Kasumi-1 (cell line): Measurements from ENCODE around the gene NBDY.

Source experiments
- DNase-seq, 2 experiments: peaks; one replicate each; lab custom pipeline; 2025; lab: John Stamatoyannopoulos, UW

The NBDY gene

DNA sequence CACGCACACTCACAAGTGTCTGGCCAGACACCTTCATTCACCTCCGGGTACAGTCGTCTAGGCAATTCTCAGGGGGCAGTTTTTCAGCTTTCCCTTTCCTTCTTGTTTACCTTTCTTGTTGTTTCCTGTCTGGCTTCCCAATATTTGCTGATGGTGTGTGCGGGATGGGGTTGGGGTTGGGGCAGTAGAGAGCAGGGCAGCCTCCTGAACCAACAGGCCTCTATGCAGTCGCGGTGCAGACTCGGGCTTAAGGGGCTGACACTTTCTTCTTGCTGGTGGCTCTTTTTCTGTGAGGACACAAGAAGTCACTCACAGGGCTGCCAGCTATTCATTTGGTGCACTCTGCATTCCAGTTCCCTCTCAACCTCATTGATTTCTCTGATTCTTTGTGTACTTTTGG is 56.4 kb downstream of the NBDY start:
- DNase-seq, result no peak

DNA sequence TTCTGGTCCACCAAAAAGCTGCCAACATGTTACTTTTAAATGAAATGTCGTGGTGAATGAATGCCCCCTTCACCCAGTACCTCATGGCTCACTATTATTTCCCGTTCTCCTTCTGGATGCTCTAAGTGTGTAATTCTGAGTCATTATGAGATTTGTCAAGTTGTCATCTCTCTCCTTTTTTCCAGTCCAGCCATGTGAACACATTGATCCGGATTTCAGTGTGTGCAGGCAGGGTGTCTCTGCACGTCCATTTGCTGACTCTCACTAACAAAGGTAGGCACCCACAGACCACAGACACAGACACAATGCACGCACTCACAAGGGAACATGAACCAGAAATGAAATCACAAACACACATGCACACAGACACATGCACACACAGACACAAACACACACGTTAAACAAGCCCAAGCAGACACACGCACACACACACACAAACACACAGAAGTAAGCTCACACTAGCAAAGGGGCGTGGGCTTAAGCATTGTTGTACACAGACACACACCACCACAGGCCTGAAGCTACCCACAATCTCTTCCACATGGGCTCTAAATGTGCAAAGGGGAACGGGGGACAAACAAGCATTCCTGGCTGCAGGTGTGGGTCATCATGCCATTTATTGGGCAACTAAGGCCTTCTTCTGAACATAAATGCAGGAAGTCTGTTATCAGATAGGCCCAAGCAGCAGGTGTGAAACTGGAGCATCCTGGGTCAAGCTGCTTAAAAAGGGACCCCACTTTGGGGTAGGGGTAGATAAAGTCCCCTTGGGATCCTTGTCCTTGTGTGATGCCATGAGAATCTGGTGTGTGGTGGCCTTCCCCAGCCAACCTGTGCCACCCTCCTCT is 58.1 kb downstream of the NBDY start:
- no peak for DNase-seq

DNA sequence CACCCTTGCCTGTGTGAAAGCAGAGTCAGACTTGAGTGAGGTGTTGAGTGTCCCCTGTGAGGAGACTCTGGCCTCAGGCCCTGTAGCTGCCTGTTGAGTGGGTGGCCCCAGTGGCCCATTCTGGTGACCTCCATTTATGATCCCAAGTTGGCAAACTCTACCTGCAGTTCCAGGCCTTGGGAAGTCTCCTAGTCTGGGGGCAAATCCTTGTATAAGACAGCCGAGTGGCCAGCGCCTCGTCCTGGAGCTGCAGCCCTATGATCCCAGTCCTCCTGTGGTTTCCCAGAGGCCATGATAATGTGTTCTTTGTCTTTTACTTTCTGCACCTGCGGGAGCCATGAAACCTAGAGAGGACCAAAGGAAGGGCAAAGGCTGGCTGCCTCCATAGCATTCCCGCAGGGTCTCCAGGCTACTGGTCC is 58.7 kb downstream of the NBDY start:
- no peak for DNase-seq

DNA sequence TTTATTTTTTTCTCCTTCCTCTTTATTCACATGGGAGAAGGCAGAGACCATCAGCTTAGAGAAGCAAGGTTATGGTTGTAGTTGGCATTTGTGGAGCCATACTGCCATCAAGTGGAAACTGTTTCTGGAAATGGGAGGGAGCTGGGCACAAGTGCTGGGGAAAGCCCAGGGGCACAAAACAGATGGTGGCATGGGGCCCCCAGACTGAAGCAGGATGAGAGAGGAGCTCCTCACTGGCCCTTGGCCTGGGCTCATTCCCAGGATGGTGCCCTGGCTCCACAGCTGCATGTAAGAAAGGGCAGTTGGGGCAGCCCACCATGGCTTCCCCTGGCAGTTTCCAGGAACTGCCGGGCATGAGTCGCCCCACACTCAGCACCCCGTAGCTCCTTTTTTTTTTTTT is 59.2 kb downstream of the NBDY start:
- DNase-seq, result peak in 1 of 2 experiments; percentile 0

DNA sequence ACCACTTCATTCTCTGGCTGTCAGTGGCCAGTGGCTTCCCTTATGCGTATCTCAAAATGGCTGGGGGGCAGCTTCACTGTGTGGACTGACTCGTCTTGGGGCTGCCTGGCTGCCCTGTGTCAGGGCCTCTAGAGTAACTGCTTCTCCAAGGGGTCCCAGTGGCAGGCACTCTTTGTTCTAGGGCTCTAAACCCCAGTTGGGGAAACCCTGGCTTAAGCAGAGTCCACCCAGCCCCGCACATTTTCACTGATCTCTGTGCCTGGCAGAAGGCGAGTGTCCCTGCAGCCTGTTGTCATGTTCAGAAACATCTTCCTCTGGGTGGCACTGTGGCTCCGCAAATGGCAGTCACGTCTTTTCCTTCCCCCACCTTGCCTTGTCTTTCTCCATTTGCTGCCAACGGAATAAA is 59.7 kb downstream of the NBDY start:
- no peak for DNase-seq

DNA sequence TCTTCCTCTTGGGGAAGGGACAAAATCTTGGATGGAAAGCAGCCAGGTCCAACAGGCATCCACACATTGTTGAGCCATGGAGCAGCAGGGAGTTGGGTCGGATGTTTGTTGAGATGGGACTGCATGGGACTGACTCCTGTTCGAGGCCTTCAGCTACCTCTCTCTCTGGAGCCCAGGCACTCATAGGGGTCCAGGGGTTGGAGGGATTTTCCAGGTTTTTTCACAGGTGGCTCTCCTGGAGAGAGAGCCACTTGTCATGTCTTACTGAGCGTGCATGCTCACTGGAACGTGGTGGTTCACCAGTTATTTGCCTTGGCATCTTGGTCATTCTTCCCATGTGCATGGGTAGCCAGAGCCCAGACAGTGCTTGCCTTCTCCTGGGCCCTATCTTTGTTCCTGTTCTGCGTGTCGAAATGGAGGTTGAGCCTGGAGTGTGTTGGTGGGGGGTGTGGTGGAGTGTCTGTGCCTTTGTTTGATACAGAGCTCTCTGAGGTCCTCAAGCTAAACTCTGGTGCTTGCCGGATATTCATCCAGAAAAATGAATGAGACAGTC is 60.6 kb downstream of the NBDY start:
- no peak for DNase-seq

DNA sequence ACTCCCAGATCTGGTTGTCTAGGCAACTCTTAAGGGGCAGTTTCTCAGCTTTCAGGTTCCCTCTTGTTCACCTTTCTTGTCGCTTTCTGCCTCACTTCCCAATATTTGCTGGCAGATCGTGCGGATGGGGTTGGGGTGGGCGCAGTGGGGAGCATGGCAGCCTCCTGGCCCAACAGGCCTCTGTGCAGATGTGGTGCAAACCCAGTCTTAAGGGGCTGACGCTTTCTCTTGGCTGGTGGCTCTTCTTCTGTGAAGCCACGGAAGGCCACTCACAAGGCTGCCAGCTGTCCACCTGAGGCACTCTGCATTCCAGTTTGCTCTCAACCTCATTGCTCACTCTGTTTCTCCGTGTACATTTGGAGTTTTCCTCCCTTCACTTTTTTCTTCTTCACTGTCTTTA is 61.7 kb downstream of the NBDY start:
- DNase-seq, result no peak

DNA sequence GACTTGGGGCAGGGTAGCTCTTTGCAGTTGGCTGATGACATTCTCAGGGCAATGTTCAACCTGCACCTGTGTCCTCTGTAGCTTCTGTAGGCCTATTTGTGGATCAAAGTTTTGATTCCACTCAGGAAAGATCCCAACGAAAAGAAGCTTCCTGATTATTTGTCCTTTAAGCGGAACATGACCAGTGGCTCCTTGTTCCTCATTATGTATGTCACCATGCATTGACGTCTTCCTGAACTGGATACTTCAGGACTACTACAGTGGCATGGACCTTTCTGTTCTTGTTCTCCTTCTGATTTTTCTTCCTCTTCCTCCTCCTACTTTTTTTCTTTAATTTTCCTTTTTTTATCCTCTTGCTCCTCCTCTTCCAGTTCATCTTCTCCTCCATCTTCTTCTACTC is 62.4 kb downstream of the NBDY start:
- no peak for DNase-seq

DNA sequence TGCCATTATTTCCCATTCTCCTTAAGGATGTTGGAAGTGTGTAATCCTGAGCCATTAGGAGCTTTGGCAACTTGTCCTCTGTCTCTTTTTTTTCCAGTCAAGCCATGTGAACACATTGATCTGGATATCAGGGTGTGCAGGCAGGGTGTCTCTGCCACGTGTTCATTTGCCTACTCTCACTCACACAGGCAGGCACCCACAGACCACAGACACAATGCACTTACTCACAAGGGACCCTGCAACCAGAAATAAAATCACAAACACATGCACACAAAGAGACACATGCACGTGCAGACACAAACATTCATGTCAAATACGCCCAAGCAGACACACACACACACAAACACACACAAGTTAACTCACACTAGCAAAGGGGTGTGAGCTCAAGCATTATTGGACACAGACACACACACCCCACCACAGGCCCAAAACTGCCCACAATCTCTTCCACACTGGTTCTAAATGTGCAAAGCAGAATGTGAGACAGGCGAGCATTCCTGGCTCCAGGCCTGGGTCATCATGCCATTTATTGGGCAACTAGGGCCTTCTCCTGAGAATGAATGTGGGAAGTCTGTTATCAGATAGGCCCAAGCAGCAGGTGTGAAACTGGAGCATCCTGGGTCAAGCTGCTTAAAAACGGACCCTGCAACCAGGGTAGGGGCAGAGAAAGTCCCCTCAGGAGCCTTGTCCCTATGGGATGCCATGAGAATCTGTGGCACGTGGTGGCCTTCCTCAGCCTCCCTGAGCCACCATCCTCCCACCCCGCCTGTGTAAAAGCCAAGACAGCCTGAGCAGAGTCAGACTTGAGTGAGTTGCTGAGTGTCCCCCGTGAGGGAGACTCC is 63.4 kb downstream of the NBDY start:
- no peak for DNase-seq

DNA sequence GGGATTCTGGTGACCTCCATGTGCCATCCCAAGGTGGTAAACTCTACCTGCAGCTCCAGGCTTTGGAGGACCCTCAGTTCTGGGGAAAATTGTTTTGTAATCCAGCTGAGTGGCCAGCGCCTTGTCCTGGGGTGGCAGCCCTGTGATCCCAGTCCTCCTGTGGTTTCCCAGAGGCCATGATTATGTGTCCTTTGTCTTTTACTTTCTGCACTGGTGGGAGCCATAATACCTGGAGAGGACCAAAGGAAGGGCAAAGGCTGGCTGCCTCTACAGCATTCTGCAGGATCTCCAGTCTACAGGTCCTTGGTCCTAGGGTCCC is 64.0 kb downstream of the NBDY start:
- no peak for DNase-seq

DNA sequence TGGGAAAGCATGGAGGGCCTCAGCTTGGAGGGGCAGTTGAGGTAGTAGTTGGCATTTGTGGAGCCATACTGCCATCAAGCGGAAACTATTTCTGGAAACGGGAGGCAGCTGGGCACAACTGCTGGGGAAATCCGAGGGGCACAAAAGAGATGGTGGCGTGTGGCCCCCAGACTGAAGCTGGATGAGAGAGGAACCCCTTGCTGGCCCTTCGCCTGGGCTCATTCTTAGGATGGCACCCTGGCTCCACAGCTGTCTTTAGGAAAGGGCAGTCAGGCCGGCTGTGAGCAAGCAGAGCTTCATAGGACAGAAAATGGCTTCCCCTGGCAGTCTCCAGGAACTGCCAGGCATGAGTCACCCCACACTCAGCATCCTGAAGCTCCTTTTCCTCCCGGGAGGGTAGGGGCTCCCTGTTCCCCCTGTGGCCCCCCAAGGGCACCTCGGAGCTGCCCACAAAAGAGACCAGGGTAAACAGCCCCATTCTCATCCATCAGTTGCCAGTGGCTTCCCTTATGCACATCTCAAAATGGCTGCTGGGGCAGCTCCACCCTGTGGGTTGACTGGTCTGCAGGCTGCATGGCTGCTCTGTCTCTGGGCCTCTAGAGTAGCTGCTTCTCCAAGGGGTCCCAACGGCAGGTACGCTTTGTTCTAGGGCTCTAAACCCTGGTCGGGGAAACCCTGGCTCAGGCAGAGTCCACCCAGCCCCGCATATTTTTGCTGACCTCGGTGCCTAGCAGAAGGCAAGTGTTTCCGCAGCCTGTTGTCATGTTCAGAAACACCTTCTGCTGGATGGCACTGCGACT is 64.7 kb downstream of the NBDY start:
- no peak for DNase-seq

DNA sequence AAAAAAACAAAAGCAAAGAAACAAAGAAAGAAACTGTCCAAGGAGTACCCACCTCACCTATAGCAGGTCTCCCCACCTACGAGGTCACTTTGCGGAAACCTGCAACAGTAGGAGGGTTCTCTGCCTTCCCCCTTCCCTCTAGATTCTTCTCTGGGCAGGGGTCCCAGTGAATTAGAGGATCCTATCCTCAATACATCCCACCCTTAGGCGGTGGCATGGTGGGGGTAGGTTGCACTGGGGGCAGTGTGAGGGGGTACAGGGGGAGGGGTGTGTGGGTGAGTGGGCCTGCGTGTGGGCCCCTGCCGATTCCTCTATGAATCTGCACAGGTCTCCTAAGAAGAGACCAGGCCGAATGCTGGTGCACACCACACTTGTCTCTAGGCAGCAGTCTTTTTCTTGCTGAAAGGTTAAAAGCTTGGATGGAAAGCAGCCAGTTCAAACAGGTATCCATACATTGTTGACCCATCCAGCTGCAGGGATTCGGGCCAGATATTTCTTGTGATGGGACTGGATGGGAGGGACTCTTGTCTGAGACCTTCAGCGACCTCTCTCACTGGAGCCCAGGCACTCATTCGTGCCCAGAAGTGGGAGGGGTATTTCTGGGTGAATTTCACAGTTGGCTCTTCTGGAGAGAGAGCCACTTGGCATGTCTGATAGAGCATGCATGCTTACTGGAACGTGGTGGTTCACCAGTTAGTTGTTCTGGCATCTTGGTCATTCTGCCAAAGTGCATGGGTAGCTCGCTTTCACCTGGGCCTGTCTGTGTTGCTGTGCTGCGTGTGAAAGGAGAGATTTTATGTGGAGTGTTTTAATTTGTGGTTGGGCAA is 65.6 kb downstream of the NBDY start:
- no peak for DNase-seq

DNA sequence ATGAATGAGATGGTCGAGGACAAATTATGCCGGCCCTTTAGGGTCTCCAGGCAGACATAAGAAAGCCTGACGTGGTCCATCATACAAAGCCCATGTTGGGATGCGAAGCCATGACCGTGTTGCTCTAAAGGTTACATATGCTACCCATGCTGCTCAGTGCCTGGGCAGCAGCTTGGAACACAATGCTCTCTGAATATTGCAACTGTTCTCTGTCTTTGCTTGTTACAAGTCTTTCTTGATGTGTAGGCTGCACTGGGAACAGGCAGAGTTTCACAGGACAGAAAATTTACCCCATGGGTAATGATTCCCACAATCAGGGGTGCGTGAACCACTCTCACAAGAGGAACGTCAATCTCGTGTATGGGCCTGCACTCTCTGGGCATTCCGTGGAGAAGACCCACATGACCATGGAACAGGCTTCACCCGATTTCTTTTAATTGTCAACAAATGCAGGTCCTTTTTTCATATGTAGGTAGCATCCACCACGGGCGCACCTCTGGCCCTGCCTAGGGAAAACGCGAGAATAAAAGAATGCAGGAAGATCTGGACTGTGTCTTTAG is 66.3 kb downstream of the NBDY start:
- no peak for DNase-seq

DNA sequence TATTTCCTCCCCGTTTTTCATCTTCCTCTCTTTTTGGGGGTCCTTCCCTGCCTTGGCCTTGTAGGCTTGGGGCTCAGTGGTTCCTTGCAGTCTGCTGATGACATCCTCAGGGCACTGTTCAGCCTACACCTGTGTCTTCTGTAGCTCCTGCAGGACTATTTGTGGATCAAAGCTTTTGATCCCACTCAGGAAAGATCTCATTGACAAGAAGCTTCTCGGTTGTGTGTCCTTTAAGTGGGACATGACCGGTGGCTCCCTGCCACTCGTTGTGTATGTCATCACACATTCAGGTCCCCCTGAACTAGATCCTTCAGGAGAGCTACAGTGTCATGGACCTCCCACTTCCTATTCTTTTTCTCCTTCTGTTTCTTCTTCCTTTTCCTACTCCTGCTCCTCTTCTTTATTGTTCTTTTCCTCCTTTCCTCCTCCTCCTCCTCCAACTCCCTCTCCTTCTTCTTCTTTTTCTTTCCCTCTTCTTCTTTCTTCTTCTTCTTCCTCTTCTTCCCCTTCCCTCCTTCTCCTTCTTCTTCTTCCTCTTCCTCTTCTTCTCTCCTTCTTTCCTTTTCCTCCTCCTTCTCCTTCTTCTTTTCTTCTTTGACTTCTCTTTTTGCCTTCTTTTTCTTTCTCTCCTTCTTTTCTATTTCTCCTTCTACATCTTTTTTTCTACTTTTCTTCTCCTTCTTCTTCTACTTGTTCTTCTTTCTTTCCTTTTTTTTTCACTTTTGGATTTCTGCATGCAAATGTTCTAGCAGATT is 67.8 kb downstream of the NBDY start:
- no peak for DNase-seq

DNA sequence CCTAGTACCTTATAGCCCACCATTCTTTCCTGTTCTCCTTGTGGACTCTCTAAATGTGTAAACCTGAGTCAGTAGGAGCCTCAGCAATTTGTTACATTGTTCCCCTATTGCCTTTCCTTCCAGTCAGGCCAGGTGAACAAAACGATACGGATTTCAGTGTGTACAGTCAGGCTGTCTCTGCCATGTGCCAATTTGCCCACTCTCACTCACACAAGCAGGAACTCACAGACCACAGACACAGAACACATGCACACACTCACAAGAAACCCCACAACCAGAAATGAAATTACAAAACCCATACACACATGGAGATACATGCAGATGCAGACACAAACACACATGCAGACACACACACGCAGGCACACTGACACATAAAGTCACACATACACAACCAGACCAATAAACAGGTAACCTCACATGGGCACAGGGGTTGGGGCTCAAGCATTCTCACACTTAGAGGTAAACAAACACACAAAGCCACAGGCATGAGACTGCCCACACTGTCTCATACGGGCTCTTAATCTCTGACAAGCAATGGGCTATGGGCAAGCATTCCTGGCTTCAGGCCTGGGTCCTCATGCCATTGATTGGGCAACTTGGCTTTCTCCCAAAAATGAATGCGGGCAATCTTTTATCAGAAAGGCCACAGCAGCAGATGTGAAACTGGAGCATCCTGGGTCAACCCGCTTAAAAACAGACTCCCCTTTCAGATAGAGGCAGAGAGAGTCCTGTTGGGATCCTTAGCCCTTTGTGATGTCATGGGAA is 68.7 kb downstream of the NBDY start:
- DNase-seq, result no peak

DNA sequence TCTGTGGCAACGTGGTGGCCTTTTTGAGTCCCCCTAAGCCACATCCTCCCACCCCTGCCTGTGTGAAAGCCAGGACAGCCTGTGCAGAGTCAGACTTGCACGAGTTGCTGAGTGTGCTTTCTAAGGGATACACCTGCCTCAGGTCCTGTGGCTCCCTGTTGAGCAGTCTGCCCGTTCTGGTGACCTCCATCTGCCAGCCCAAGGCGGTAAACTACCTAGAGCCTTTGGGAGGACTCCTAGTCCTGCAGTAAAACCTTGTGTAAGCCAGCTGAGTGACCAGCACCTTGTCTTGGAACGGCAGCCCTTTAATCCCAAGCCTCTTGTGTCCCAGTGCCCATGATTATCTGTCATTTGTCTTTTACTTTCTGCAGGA is 69.3 kb downstream of the NBDY start:
- no peak for DNase-seq

DNA sequence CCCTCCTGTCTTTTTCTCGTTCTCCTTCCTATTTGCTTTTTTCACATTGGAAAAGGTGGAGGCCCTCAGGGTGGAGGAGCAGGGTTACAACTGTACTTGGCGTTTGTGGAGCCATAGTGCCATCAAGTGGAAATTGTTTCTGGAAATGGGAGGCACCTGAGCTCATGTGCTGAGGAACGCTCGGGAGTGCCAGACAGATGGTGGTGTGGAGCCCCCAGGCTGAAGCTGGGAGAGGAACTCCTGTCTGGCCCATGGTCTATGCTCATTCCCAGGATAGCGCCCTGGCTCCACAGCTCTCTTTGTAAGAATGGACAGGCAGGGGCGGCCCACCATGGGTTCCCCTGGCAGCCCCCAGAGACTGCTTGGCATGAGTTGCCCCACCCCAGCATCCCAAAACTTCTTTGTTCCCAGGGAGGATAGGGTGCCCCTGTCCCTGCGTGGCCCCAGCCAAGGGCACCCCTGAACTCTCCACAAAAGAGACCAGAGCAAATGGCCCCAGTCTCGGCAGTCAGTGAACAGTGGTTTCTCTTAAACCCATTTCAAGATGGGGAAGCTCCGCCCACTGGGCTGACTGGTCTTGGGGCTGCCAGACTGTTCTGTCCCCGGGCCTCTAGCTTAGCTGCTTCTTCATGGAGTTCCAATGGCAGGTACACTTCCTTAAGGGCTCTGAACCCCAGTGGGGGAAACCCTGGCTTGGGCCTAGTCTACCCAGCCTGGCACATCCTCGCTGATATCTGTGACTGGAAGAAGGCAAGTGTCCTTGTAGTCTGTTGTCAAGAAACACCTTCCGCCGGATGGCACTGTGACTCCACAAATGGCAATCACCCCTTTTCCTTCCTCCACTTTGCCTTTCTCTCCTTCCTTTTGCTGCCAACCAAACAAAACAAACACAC is 70.1 kb downstream of the NBDY start:
- no peak for DNase-seq

DNA sequence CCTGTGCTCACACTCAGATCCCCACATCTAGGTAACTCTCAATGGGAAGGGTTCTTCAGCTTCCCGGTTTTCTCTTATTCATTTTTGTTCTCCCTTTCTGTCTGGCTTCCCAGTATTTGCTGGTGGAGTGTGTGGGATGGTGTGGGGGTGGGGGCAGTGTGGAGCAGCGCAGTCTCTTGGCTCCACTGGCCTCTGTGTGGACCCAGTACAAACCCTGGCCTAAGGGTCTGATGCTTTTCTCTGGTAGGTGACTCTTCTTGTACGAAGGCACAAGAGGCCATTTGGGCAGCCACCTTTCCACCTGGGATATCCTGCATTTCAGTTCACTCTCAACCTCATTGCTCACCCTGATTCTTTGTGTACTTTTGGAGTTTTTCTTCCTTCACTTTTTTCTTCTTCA is 71.3 kb downstream of the NBDY start:
- DNase-seq, result no peak

DNA sequence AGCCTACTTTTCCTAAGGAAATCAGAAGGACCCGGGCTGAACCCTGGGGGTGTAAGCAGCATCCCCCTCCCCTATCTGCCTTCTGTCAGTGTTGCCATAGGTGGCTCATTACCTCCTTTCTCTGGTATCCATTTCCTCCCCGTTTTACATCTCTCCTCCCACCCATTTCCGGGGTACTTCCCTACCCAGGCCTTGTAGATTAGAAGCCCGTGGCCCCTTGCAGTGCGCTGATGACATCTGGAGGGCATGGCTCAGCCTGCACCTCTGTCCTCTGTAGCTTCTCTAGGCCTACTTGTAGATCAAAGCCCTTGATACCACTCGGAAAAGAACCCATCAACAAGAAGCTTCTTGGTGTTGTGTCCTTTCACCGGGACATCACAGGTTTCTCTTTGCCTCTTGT is 71.8 kb downstream of the NBDY start:
- DNase-seq, result peak; percentile 26 to 42
